IPS-20b (cell line): ENCODE results near the gene AMOTL1.

ENCODE experiments used
- H3K27ac ChIP-seq: one replicate; pipeline ENCODE4 v1.5.1; 2013; ENCODE audit warnings: low read length
- H3K27me3 ChIP-seq: 2 replicates; pipeline ENCODE4 v1.6.1; 2013; ENCODE audit warnings: mild to moderate bottlenecking, low read length, inconsistent platforms; ENCODE audit not compliant: insufficient read depth
- H3K36me3 ChIP-seq: 2 replicates; pipeline ENCODE4 v1.6.1; 2013; ENCODE audit warnings: low read depth, mild to moderate bottlenecking, inconsistent platforms, low read length, moderate library complexity; ENCODE audit not compliant: insufficient read depth
- H3K4me1 ChIP-seq: 2 replicates; pipeline ENCODE4 v1.6.1; 2013; ENCODE audit warnings: mild to moderate bottlenecking, control low read depth, inconsistent platforms, low read length, moderate library complexity; ENCODE audit not compliant: insufficient read depth
- H3K4me3 ChIP-seq: 2 replicates; pipeline ENCODE4 v1.5.1; 2013; ENCODE audit warnings: mild to moderate bottlenecking, low read length, inconsistent platforms
- H3K9ac ChIP-seq: 2 replicates; pipeline ENCODE4 v1.6.1; 2013; ENCODE audit warnings: low read depth, mild to moderate bottlenecking, inconsistent platforms, low read length, moderate library complexity
- H3K9me3 ChIP-seq: 2 replicates; pipeline ENCODE4 v1.6.1; 2013; ENCODE audit warnings: mild to moderate bottlenecking, low read depth, low read length, inconsistent platforms; ENCODE audit not compliant: insufficient read depth

AMOTL1 gene

GRCh38 chr11:94814272-94814976 lies 46.3 kb downstream of the AMOTL1 start:
- H3K4me3 ChIP-seq: no peak overlapping the region
- peaks cover 11% of the 10 kb centered on the region; the same call in 1 of the 2 replicates for H3K4me1 ChIP-seq
- H3K27me3 ChIP-seq: no peaks in the 10 kb centered on the region
- H3K9me3 ChIP-seq: peaks cover 48% of the 10 kb centered on the region
- peaks cover 48% of the 10 kb centered on the region for H3K36me3 ChIP-seq
- no peak overlapping the region for H3K27ac ChIP-seq
- H3K9ac ChIP-seq: no peak overlapping the region

GRCh38 chr11:94815705-94816344 lies 47.7 kb downstream of the AMOTL1 start:
- Histone ChIP-seq H3K4me1 (peaks cover 7% of the 10 kb centered on the region; the same call in 1 of the 2 replicates), H3K9ac (no peak overlapping the region), H3K36me3 (peaks cover 48% of the 10 kb centered on the region), H3K9me3 (peaks cover 48% of the 10 kb centered on the region), H3K27me3 (no peaks in the 10 kb centered on the region), H3K27ac (no peak overlapping the region), H3K4me3 (0 out of 2 replicates have a peak overlapping the region, but pooled peaks have one; percentile 13)

GRCh38 chr11:94820480-94820879 lies 52.3 kb downstream of the AMOTL1 start:
- H3K4me1 ChIP-seq: no peaks in the 10 kb centered on the region
- H3K9ac ChIP-seq: no peak overlapping the region
- peaks cover 62% of the 10 kb centered on the region for H3K36me3 ChIP-seq
- peaks cover 25% of the 10 kb centered on the region for H3K9me3 ChIP-seq
- no peak overlapping the region for H3K27ac ChIP-seq
- no peak overlapping the region for H3K4me3 ChIP-seq
- H3K27me3 ChIP-seq: no peaks in the 10 kb centered on the region

GRCh38 chr11:94821439-94821838 lies 53.3 kb downstream of the AMOTL1 start:
- Histone ChIP-seq H3K36me3 (peaks cover 59% of the 10 kb centered on the region), H3K27me3 (no peaks in the 10 kb centered on the region), H3K27ac (no peak overlapping the region), H3K9me3 (peaks cover 17% of the 10 kb centered on the region), H3K9ac (no peak overlapping the region), H3K4me3 (no peak overlapping the region), H3K4me1 (no peaks in the 10 kb centered on the region)

GRCh38 chr11:94822080-94822479 lies 53.9 kb downstream of the AMOTL1 start:
- Histone ChIP-seq H3K9ac (no peak overlapping the region), H3K9me3 (peaks cover 10% of the 10 kb centered on the region), H3K4me1 (no peaks in the 10 kb centered on the region), H3K4me3 (no peak overlapping the region), H3K27ac (no peak overlapping the region), H3K27me3 (no peaks in the 10 kb centered on the region), H3K36me3 (peaks cover 60% of the 10 kb centered on the region)

GRCh38 chr11:94823102-94823732 lies 55.1 kb downstream of the AMOTL1 start:
- Histone ChIP-seq H3K27me3 (no peaks in the 10 kb centered on the region), H3K27ac (no peak overlapping the region), H3K9ac (no peak overlapping the region), H3K4me1 (no peaks in the 10 kb centered on the region), H3K9me3 (peaks cover under 1% of the 10 kb centered on the region; the same call in 1 of the 2 replicates), H3K36me3 (peaks cover 56% of the 10 kb centered on the region), H3K4me3 (no peak overlapping the region)

GRCh38 chr11:94825031-94825430 lies 56.9 kb downstream of the AMOTL1 start:
- no peaks in the 10 kb centered on the region for H3K27me3 ChIP-seq
- H3K36me3 ChIP-seq: peaks cover 65% of the 10 kb centered on the region
- H3K9ac ChIP-seq: no peak overlapping the region
- H3K4me1 ChIP-seq: no peaks in the 10 kb centered on the region
- no peak overlapping the region for H3K4me3 ChIP-seq
- H3K27ac ChIP-seq: no peak overlapping the region
- no peaks in the 10 kb centered on the region for H3K9me3 ChIP-seq

- Histone ChIP-seq H3K9ac (no peak overlapping the region), H3K27ac (no peak overlapping the region), H3K4me3 (no peak overlapping the region), H3K36me3 (peaks cover 70% of the 10 kb centered on the region), H3K27me3 (no peaks in the 10 kb centered on the region), H3K9me3 (no peaks in the 10 kb centered on the region), H3K4me1 (no peaks in the 10 kb centered on the region)
These were observed 57.3 kb downstream of the AMOTL1 start for GRCh38 chr11:94825481-94825880.

GRCh38 chr11:94826415-94826814 lies 58.3 kb downstream of the AMOTL1 start:
- H3K9ac ChIP-seq: no peak overlapping the region

GRCh38 chr11:94828088-94828487 lies 59.9 kb downstream of the AMOTL1 start:
- H3K36me3 ChIP-seq: peaks cover 81% of the 10 kb centered on the region
- H3K4me1 ChIP-seq: no peaks in the 10 kb centered on the region
- no peak overlapping the region for H3K4me3 ChIP-seq
- no peak overlapping the region for H3K9ac ChIP-seq
- no peaks in the 10 kb centered on the region for H3K27me3 ChIP-seq
- no peaks in the 10 kb centered on the region for H3K9me3 ChIP-seq
- no peak overlapping the region for H3K27ac ChIP-seq

More at GRCh38 chr11:94826415-94826814, 58.3 kb downstream of the AMOTL1 start:
- Histone ChIP-seq H3K27ac (no peak overlapping the region), H3K27me3 (no peaks in the 10 kb centered on the region), H3K4me1 (no peaks in the 10 kb centered on the region), H3K36me3 (peaks cover 79% of the 10 kb centered on the region), H3K4me3 (no peak overlapping the region), H3K9me3 (no peaks in the 10 kb centered on the region)

- H3K9me3 ChIP-seq: no peaks in the 10 kb centered on the region
- H3K4me3 ChIP-seq: no peak overlapping the region
- no peak overlapping the region for H3K9ac ChIP-seq
- no peak overlapping the region for H3K27ac ChIP-seq
- H3K4me1 ChIP-seq: no peaks in the 10 kb centered on the region
- H3K27me3 ChIP-seq: no peaks in the 10 kb centered on the region
- peaks cover 76% of the 10 kb centered on the region for H3K36me3 ChIP-seq
These were observed 62.8 kb downstream of the AMOTL1 start for GRCh38 chr11:94830722-94831510.
